ENCODE results near the gene WDSUB1.

WDSUB1 gene

GRCh38 chr2:159275111-159275510, 11.4 kb downstream of the WDSUB1 start:
- no peak overlapping the region for H3K4me3 ChIP-seq (ENCODE audit: low read depth, low read length)
- TF ChIP-seq POLR2A (IDR thresholded peaks at IDR 0.05; ENCODE audit: extremely low read depth, insufficient read length) (no peak), CTCF (IDR thresholded peaks at IDR 0.05; ENCODE audit: low read depth, low read length) (no peak), MAX (IDR thresholded peaks at IDR 0.05; ENCODE audit: low read depth, low read length) (no peak)

GRCh38 chr2:159272156-159272555, 14.3 kb downstream of the WDSUB1 start:
- DNase-seq (ENCODE audit: low read depth) = no peak
- TF ChIP-seq POLR2A (IDR thresholded peaks at IDR 0.05; ENCODE audit: extremely low read depth, insufficient read length) = no peak
- no peak for TF ChIP-seq CTCF (IDR thresholded peaks at IDR 0.05; ENCODE audit: low read depth, low read length)
- no peak for TF ChIP-seq MYC (IDR thresholded peaks at IDR 0.05; ENCODE audit: low read depth, low read length)
- H3K4me3 ChIP-seq (ENCODE audit: low read depth, low read length) = no peak overlapping the region

More at GRCh38 chr2:159275111-159275510, 11.4 kb downstream of the WDSUB1 start:
- no peak for DNase-seq (ENCODE audit: low read depth)

- DNase-seq (ENCODE audit: low read depth) = no peak
- no peak overlapping the region for H3K4me3 ChIP-seq (ENCODE audit: low read depth, low read length)
- TF ChIP-seq CTCF (IDR thresholded peaks at IDR 0.05; ENCODE audit: low read depth, low read length) (no peak), MYC (IDR thresholded peaks at IDR 0.05; ENCODE audit: low read depth, low read length) (no peak), POLR2A (IDR thresholded peaks at IDR 0.05; ENCODE audit: extremely low read depth, insufficient read length) (no peak), MAX (IDR thresholded peaks at IDR 0.05; ENCODE audit: low read depth, low read length) (no peak)
Observed at GRCh38 chr2:159270744-159271379, 15.6 kb downstream of the WDSUB1 start.

- no peak overlapping the region for H3K4me3 ChIP-seq (ENCODE audit: low read depth, low read length)
- TF ChIP-seq POLR2A (IDR thresholded peaks at IDR 0.05; ENCODE audit: extremely low read depth, insufficient read length) = no peak
- TF ChIP-seq CTCF (IDR thresholded peaks at IDR 0.05; ENCODE audit: low read depth, low read length) = no peak
- no peak for TF ChIP-seq MAX (IDR thresholded peaks at IDR 0.05; ENCODE audit: low read depth, low read length)
- no peak for TF ChIP-seq MYC (IDR thresholded peaks at IDR 0.05; ENCODE audit: low read depth, low read length)
- DNase-seq (ENCODE audit: low read depth) = no peak
Observed at GRCh38 chr2:159267921-159268320, 18.6 kb downstream of the WDSUB1 start.

- no peak for DNase-seq (ENCODE audit: low read depth)
- TF ChIP-seq CTCF (IDR thresholded peaks at IDR 0.05; ENCODE audit: low read depth, low read length) (no peak), MAX (IDR thresholded peaks at IDR 0.05; ENCODE audit: low read depth, low read length) (no peak), POLR2A (IDR thresholded peaks at IDR 0.05; ENCODE audit: extremely low read depth, insufficient read length) (no peak), MYC (IDR thresholded peaks at IDR 0.05; ENCODE audit: low read depth, low read length) (no peak)
Observed at GRCh38 chr2:159266554-159266953, 19.9 kb downstream of the WDSUB1 start.

GRCh38 chr2:159265171-159265576, 21.3 kb downstream of the WDSUB1 start:
- TF ChIP-seq CTCF (IDR thresholded peaks at IDR 0.05; ENCODE audit: low read depth, low read length) = no peak
- no peak for TF ChIP-seq MYC (IDR thresholded peaks at IDR 0.05; ENCODE audit: low read depth, low read length)
- TF ChIP-seq MAX (IDR thresholded peaks at IDR 0.05; ENCODE audit: low read depth, low read length) = no peak
- no peak for TF ChIP-seq POLR2A (IDR thresholded peaks at IDR 0.05; ENCODE audit: extremely low read depth, insufficient read length)
- no peak overlapping the region for H3K4me3 ChIP-seq (ENCODE audit: low read depth, low read length)
- DNase-seq (ENCODE audit: low read depth) = no peak

More at GRCh38 chr2:159266554-159266953, 19.9 kb downstream of the WDSUB1 start:
- no peak overlapping the region for H3K4me3 ChIP-seq (ENCODE audit: low read depth, low read length)
